Breast epithelium (tissue), 3 donors: ENCODE results near the gene FBXO24.

Experiments
- CTCF ChIP-seq, 3 donors: fragments of 450-650 bp; IDR thresholded peaks; one replicate each; pipeline ENCODE4 v1.5.1; 2016 to 2017; ENCODE audit warnings: antibody characterized with exemption in 3 of 3, mild to moderate bottlenecking in 3 of 3, moderate library complexity in 3 of 3
- POLR2AphosphoS5 ChIP-seq, 3 donors: sonication (generic); formaldehyde crosslinking; IDR thresholded peaks; one replicate each; pipeline ENCODE4 v1.6.1; 2017; ENCODE audit warnings: antibody characterized with exemption in 3 of 3

GRCh38 chr7:100575746-100576383, 10.3 kb upstream of the FBXO24 start:
- TF ChIP-seq CTCF (IDR thresholded peaks at IDR 0.05) (no peak), POLR2AphosphoS5 (IDR thresholded peaks at IDR 0.05) (no peak)
